ENCODE results near the gene TANC1. TPM values are rescaled to one million over a fixed set of nuclear protein-coding genes. Genes with fewer than 3 reads are reported as not detected.

Gene TANC1
- total RNA-seq, 5 donors from 2014 or later (not counting 1 experiment from before 2014, with no cell fraction given), result 0.26 to 0.61 (median 0.50) TPM

DNA sequence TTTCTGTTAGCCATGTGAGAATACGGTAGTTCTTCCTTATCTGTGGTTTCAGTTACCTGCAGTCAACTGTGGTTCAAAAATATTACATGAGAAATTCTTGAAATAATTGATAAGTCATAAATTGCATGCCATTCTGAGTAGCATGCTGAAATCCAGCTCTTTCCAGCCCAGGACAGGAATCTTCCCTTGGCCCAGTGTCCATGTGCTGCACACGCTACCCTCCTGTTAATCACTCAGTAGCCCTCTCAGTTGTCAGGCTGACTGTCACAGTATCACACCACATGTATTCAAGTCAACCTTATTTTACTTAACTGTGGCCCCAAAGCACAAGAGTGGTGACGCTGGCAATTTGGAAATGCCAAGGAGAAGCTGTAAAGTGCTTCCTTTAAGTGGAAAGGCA is 141.1 kb downstream of the TANC1 start:
- no peak overlapping the region for H3K4me3 ChIP-seq (ENCODE audit: control insufficient read depth in 1 of 2, extremely low read depth in 1 of 2, low read length in 1 of 2)
- H3K4me1 Mint-ChIP-seq, result no peaks in the 10 kb centered on the region
- ChIA-PET POLR2A (no interaction called here), CTCF (no interaction called here)
- peaks cover 0 to 8% of the 10 kb centered on the region in 2 donors for H3K27me3 Mint-ChIP-seq
- no peaks in the 10 kb centered on the region for H3K9me3 Mint-ChIP-seq
- DNase-seq, result no peak
- H3K27ac Mint-ChIP-seq, result no peak overlapping the region
- no peaks in the 10 kb centered on the region for H3K4me1 ChIP-seq (ENCODE audit: control insufficient read depth in 1 of 2, extremely low read depth in 1 of 2, insufficient read depth in 2 of 2, low read length in 2 of 2)
- H3K27ac ChIP-seq (ENCODE audit: low read length), result no peak overlapping the region
- H3K4me3 Mint-ChIP-seq, result no peak overlapping the region
- peaks cover 0 to 6% of the 10 kb centered on the region in 2 experiments for H3K27me3 ChIP-seq (replicated peaks in 1 of 2; ENCODE audit: control insufficient read depth in 2 of 2, extremely low read depth in 1 of 2, insufficient read depth in 2 of 2, low read length in 1 of 2)
- H3K36me3 ChIP-seq (ENCODE audit: control insufficient read depth in 2 of 2, extremely low read depth in 1 of 2, insufficient read depth in 1 of 2, low read length in 1 of 2), result no peaks in the 10 kb centered on the region
- no peaks in the 10 kb centered on the region for H3K36me3 Mint-ChIP-seq
- ATAC-seq (replicated peaks in 1 of 4), result no peak
- H3K9me3 ChIP-seq, result no peaks in the 10 kb centered on the region
- whole genome bisulfite sequencing (ENCODE audit: insufficient coverage), result 75% methylated on average over 2 of the region's 3 CpGs

DNA sequence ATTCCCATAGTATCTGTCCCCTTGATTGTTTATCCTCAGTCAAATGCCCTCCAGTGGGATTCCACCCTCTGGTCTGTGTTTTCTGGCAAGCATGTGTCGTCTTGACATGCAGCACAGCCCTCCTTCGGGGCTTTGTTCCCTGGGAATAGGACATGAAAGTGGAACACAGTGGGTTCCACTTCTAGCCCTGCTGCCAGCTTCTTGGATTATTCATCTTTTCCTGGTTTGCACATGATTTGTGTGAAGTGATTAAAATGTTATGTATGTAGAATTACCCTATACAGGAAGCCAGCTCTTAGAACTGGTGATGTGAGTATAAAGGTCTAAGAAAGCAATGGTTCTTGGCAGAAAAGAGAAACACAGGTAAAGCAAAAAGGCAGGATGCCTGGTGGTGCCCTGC is 142.3 kb downstream of the TANC1 start:
- peaks cover 0 to 6% of the 10 kb centered on the region in 2 experiments for H3K27me3 ChIP-seq (replicated peaks in 1 of 2; ENCODE audit: control insufficient read depth in 2 of 2, extremely low read depth in 1 of 2, insufficient read depth in 2 of 2, low read length in 1 of 2)
- ChIA-PET CTCF (no interaction called here), POLR2A (no interaction called here)
- Mint-ChIP-seq H3K36me3 (no peaks in the 10 kb centered on the region), H3K9me3 (no peaks in the 10 kb centered on the region), H3K4me1 (no peaks in the 10 kb centered on the region), H3K27me3 (peaks cover 0 to 8% of the 10 kb centered on the region in 2 donors), H3K4me3 (no peak overlapping the region), H3K27ac (no peak overlapping the region)
- H3K4me1 ChIP-seq (ENCODE audit: control insufficient read depth in 1 of 2, extremely low read depth in 1 of 2, insufficient read depth in 2 of 2, low read length in 2 of 2), result no peaks in the 10 kb centered on the region
- DNase-seq, result no peak
- H3K4me3 ChIP-seq (ENCODE audit: control insufficient read depth in 1 of 2, extremely low read depth in 1 of 2, low read length in 1 of 2), result no peak overlapping the region
- no peaks in the 10 kb centered on the region for H3K36me3 ChIP-seq (ENCODE audit: control insufficient read depth in 2 of 2, extremely low read depth in 1 of 2, insufficient read depth in 1 of 2, low read length in 1 of 2)
- no peak overlapping the region for H3K27ac ChIP-seq (ENCODE audit: low read length)
- no peaks in the 10 kb centered on the region for H3K9me3 ChIP-seq
- no CpG with 5 or more reads among the region's 2 CpGs for WGBS (ENCODE audit: insufficient coverage)
- ATAC-seq (replicated peaks in 1 of 4), result no peak

DNA sequence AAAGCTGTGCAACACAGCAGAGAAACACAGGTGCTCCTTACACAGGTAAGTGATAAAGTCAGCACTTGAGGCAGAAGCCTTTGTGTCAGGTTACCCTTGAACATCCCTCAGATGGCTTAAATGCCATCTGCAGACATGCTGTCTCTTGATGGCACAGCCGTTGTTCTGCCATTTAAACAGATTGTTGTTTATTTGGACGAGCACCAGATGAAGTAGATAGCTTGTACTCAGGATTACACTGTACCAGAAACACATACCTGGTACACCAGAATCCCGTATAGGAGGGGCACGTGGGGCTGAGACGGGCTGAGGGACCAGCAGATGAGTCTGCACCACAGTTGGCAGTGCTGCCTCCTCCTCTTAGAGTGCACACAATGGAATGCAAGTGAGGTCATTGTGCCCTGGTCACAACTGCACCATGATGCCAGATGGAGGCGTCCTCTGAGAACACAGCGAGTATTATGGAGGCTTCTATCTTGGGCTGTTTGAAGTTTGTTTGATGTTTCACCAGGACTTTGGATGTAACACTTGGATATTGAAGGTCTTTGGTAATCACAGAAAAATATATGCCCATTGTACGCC is 143.0 kb downstream of the TANC1 start:
- 88% methylated on average over 7 of the region's 8 CpGs for WGBS (ENCODE audit: insufficient coverage)
- H3K36me3 ChIP-seq (ENCODE audit: control insufficient read depth in 2 of 2, extremely low read depth in 1 of 2, insufficient read depth in 1 of 2, low read length in 1 of 2), result no peaks in the 10 kb centered on the region
- no peaks in the 10 kb centered on the region for H3K4me1 ChIP-seq (ENCODE audit: control insufficient read depth in 1 of 2, extremely low read depth in 1 of 2, insufficient read depth in 2 of 2, low read length in 2 of 2)
- no peaks in the 10 kb centered on the region for H3K9me3 ChIP-seq
- DNase-seq, result no peak
- no peak overlapping the region for H3K4me3 ChIP-seq (ENCODE audit: control insufficient read depth in 1 of 2, extremely low read depth in 1 of 2, low read length in 1 of 2)
- Mint-ChIP-seq H3K4me3 (no peak overlapping the region), H3K27ac (no peak overlapping the region), H3K4me1 (no peaks in the 10 kb centered on the region), H3K36me3 (no peaks in the 10 kb centered on the region), H3K27me3 (peaks cover 0 to 8% of the 10 kb centered on the region in 2 donors), H3K9me3 (no peaks in the 10 kb centered on the region)
- POLR2A ChIA-PET, result no interaction called here
- CTCF ChIA-PET, result no interaction called here
- no peak overlapping the region for H3K27ac ChIP-seq (ENCODE audit: low read length)
- peaks cover 0 to 6% of the 10 kb centered on the region in 2 experiments for H3K27me3 ChIP-seq (replicated peaks in 1 of 2; ENCODE audit: control insufficient read depth in 2 of 2, extremely low read depth in 1 of 2, insufficient read depth in 2 of 2, low read length in 1 of 2)
- no peak for ATAC-seq (replicated peaks in 1 of 4)

DNA sequence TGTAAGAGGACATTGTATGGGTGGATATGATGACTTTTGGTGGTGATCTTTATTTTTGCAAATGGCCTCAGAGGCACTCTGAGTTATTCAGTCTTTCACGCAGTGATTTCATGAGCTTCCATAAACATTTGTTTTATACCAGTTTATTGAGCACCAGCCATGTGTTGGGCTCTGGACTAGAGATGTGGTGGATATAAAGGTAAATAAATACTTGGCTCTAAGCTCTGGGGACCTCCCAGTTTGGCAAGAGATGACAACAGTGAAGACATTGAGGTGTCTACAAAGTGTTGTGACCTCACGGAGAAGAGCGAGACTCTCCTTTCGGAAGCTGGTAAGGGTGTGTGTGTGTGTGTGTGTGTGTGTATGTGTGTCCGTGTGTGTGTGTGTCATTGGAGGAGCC is 146.4 kb downstream of the TANC1 start:
- ATAC-seq (replicated peaks in 1 of 4) (no peak), DNase-seq (no peak)
- Histone ChIP-seq H3K27me3 (replicated peaks in 1 of 2; ENCODE audit: control insufficient read depth in 2 of 2, extremely low read depth in 1 of 2, insufficient read depth in 2 of 2, low read length in 1 of 2) (no peaks in the 10 kb centered on the region), H3K36me3 (ENCODE audit: control insufficient read depth in 2 of 2, extremely low read depth in 1 of 2, insufficient read depth in 1 of 2, low read length in 1 of 2) (no peaks in the 10 kb centered on the region), H3K9me3 (peaks cover 2% of the 10 kb centered on the region), H3K4me3 (ENCODE audit: control insufficient read depth in 1 of 2, extremely low read depth in 1 of 2, low read length in 1 of 2) (no peak overlapping the region), H3K4me1 (ENCODE audit: control insufficient read depth in 1 of 2, extremely low read depth in 1 of 2, insufficient read depth in 2 of 2, low read length in 2 of 2) (peaks cover 0 to 4% of the 10 kb centered on the region in 2 experiments), H3K27ac (ENCODE audit: low read length) (no peak overlapping the region)
- ChIA-PET CTCF (interaction anchor here in 1 of 2 donors (0.5 to 0.8 kb wide), 2 partner anchors 20 to 79 kb away, joined by 3 to 4 read pairs; no protein-coding TSS in a partner anchor), POLR2A (no interaction called here)
- Mint-ChIP-seq H3K27me3 (no peaks in the 10 kb centered on the region), H3K4me3 (no peak overlapping the region), H3K9me3 (no peaks in the 10 kb centered on the region), H3K36me3 (no peaks in the 10 kb centered on the region), H3K4me1 (peaks cover 4 to 8% (median 7%) of the 10 kb centered on the region in 3 donors), H3K27ac (no peak overlapping the region)
- 100% methylated on average over 4 of the region's 5 CpGs for WGBS (ENCODE audit: insufficient coverage)

DNA sequence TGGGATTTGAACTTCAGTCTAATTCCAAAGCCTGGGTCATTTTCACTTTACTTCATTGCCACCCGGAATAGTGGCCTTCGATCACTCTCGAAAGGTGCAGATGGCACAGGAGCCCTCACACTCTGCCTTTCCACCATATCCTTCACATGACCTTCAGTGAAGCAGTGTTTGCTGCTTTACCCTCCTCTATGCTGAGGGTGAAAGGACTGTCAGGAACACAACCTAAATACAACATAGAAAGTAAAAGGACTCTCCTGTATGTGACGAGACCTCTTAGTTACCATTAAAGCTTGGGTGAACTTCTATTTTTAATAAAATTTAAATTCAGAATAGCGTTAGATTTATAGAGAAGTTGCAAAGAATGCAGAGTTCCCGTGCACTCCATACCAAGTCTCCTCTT is 148.5 kb downstream of the TANC1 start:
- Histone ChIP-seq H3K9me3 (peaks cover 2% of the 10 kb centered on the region), H3K4me3 (ENCODE audit: control insufficient read depth in 1 of 2, extremely low read depth in 1 of 2, low read length in 1 of 2) (no peak overlapping the region), H3K27me3 (replicated peaks in 1 of 2; ENCODE audit: control insufficient read depth in 2 of 2, extremely low read depth in 1 of 2, insufficient read depth in 2 of 2, low read length in 1 of 2) (no peaks in the 10 kb centered on the region), H3K4me1 (ENCODE audit: control insufficient read depth in 1 of 2, extremely low read depth in 1 of 2, insufficient read depth in 2 of 2, low read length in 2 of 2) (peaks cover 0 to 4% of the 10 kb centered on the region in 2 experiments), H3K36me3 (ENCODE audit: control insufficient read depth in 2 of 2, extremely low read depth in 1 of 2, insufficient read depth in 1 of 2, low read length in 1 of 2) (no peaks in the 10 kb centered on the region), H3K27ac (ENCODE audit: low read length) (no peak overlapping the region)
- WGBS (ENCODE audit: insufficient coverage), result no CpG with 5 or more reads among the region's 6 CpGs
- H3K36me3 Mint-ChIP-seq, result no peaks in the 10 kb centered on the region
- no peaks in the 10 kb centered on the region for H3K9me3 Mint-ChIP-seq
- no peak overlapping the region for H3K27ac Mint-ChIP-seq
- peaks cover 4 to 8% (median 7%) of the 10 kb centered on the region in 3 donors for H3K4me1 Mint-ChIP-seq
- DNase-seq (no peak), ATAC-seq (replicated peaks in 1 of 4) (no peak)
- POLR2A ChIA-PET, result no interaction called here
- no peaks in the 10 kb centered on the region for H3K27me3 Mint-ChIP-seq
- CTCF ChIA-PET, result interaction anchor here (0.6 to 4.5 kb wide), 9 partner anchors 20 to 1093 kb away, joined by 3 to 65 read pairs (median 5); no protein-coding TSS in a partner anchor
- no peak overlapping the region for H3K4me3 Mint-ChIP-seq

DNA sequence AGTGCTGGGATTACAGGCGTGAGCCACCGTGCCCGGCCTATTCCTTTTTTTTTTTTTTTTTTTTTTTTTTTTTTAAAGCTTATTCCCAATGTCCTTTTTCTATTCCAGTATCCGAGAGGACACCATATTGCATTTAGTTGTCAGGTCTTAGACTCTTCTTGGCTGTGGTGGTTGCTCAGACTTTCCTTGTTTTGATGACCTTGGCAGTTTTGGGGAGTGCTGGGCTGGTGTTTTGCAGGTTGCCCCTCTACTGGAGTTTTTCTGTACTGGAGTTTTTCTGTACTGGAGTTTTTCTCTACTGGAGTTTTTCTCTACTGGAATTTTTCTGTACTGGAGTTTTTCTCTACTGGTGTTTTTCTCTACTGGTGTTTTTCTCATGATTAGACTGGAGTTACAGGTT is 149.2 kb downstream of the TANC1 start:
- no CpG with 5 or more reads among the region's 4 CpGs for WGBS (ENCODE audit: insufficient coverage)
- H3K36me3 ChIP-seq (ENCODE audit: control insufficient read depth in 2 of 2, extremely low read depth in 1 of 2, insufficient read depth in 1 of 2, low read length in 1 of 2), result no peaks in the 10 kb centered on the region
- no peak overlapping the region for H3K4me3 Mint-ChIP-seq

More for the DNA sequence above, 149.2 kb downstream of the TANC1 start:
- Mint-ChIP-seq H3K9me3 (no peaks in the 10 kb centered on the region), H3K4me1 (peaks cover 4 to 8% (median 7%) of the 10 kb centered on the region in 3 donors), H3K36me3 (no peaks in the 10 kb centered on the region), H3K27ac (no peak overlapping the region), H3K27me3 (no peaks in the 10 kb centered on the region)
- peaks cover 0 to 4% of the 10 kb centered on the region in 2 experiments for H3K4me1 ChIP-seq (ENCODE audit: control insufficient read depth in 1 of 2, extremely low read depth in 1 of 2, insufficient read depth in 2 of 2, low read length in 2 of 2)
- peaks cover 2% of the 10 kb centered on the region for H3K9me3 ChIP-seq
- ChIA-PET POLR2A (interaction anchor here in 1 of 2 donors (0.6 kb wide), 1 partner anchor 903 kb away, joined by 6 read pairs; no protein-coding TSS in a partner anchor), CTCF (interaction anchor here (0.6 to 4.5 kb wide), 14 partner anchors 20 to 1235 kb away, joined by 3 to 65 read pairs (median 5); no protein-coding TSS in a partner anchor)
- no peak for DNase-seq
- H3K27ac ChIP-seq (ENCODE audit: low read length), result no peak overlapping the region
- no peak for ATAC-seq (replicated peaks in 1 of 4)
- no peaks in the 10 kb centered on the region for H3K27me3 ChIP-seq (replicated peaks in 1 of 2; ENCODE audit: control insufficient read depth in 2 of 2, extremely low read depth in 1 of 2, insufficient read depth in 2 of 2, low read length in 1 of 2)
- no peak overlapping the region for H3K4me3 ChIP-seq (ENCODE audit: control insufficient read depth in 1 of 2, extremely low read depth in 1 of 2, low read length in 1 of 2)

Data from T-cell (primary cell).